Type B pancreatic cell (in vitro differentiated cells): ENCODE data around the gene GTF2IRD1. TPM values are rescaled to one million over a fixed set of nuclear protein-coding genes. Genes with fewer than 3 reads are reported as not detected.
A peak's percentile ranks its signal among the peaks of the same experiment; 100 is the strongest.

Source experiments
- DNase-seq: peaks from one replicate; pipeline ENCODE4 v3.0.0; 2021; ENCODE audit warnings: mixed read lengths; ENCODE audit not compliant: unreplicated experiment; ENCODE audit errors: extremely low spot score
- H3K27ac Mint-ChIP-seq: 2 replicates; pipeline ENCODE4 v1.8.0; 2021; ENCODE audit warnings: mild to moderate bottlenecking, mixed read lengths
- H3K27me3 Mint-ChIP-seq: 2 replicates; pipeline ENCODE4 v1.8.0; 2021; ENCODE audit warnings: mixed read lengths
- H3K36me3 Mint-ChIP-seq: 2 replicates; pipeline ENCODE4 v1.8.0; 2021; ENCODE audit warnings: mixed read lengths
- H3K4me1 Mint-ChIP-seq: one replicate; pipeline ENCODE4 v1.8.0; 2021; ENCODE audit warnings: mixed read lengths; ENCODE audit not compliant: unreplicated experiment
- H3K4me3 Mint-ChIP-seq: 2 replicates; pipeline ENCODE4 v1.8.0; 2021; ENCODE audit warnings: mild to moderate bottlenecking, mixed read lengths
- H3K9me3 Mint-ChIP-seq: 2 replicates; pipeline ENCODE4 v1.8.0; 2021; ENCODE audit warnings: mixed read lengths
- total RNA-seq: library from RNA; stranded (reverse); gene quantifications from 2 replicates; pipeline ENCODE4 v1.2.1, GENCODE V29; 2021; ENCODE audit warnings: low replicate concordance
- TF ChIP-seq, protein P1 (sequence below): fragments of 200-600 bp; sonication (generic); conservative IDR thresholded peaks from 2 replicates; pipeline ENCODE4 v1.5.0; 2021; ENCODE audit warnings: antibody characterized with exemption, mild to moderate bottlenecking

Gene GTF2IRD1
- total RNA-seq, 1 donor from 2014 or later = 47.9 TPM

DNA sequence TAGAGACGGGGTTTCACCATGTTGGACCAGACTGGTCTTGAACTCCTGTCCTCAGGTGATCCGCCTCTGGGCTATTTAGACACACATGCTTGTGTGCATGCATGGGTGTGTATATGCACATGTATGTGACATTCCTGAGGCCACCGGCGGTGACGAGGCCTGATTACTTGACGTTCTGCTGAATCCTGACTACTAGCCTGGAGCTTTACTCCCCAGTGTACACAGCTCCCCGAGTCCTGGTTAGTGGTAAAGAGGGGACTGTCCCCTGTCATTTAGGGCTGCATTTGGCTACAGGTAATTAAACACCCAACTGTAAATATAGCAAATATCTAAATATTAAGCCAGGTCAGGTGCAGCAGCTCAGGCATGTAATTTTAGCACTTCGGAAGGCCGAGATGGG is 14.2 kb downstream of the GTF2IRD1 start:
- no peaks in the 10 kb centered on the region for H3K9me3 Mint-ChIP-seq
- H3K4me1 Mint-ChIP-seq = peaks cover 9% of the 10 kb centered on the region
- TF ChIP-seq, protein P1, sequence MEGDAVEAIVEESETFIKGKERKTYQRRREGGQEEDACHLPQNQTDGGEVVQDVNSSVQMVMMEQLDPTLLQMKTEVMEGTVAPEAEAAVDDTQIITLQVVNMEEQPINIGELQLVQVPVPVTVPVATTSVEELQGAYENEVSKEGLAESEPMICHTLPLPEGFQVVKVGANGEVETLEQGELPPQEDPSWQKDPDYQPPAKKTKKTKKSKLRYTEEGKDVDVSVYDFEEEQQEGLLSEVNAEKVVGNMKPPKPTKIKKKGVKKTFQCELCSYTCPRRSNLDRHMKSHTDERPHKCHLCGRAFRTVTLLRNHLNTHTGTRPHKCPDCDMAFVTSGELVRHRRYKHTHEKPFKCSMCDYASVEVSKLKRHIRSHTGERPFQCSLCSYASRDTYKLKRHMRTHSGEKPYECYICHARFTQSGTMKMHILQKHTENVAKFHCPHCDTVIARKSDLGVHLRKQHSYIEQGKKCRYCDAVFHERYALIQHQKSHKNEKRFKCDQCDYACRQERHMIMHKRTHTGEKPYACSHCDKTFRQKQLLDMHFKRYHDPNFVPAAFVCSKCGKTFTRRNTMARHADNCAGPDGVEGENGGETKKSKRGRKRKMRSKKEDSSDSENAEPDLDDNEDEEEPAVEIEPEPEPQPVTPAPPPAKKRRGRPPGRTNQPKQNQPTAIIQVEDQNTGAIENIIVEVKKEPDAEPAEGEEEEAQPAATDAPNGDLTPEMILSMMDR = no peak
- H3K27ac Mint-ChIP-seq = no peak overlapping the region
- DNase-seq = no peak
- H3K4me3 Mint-ChIP-seq = no peak overlapping the region
- H3K27me3 Mint-ChIP-seq = no peaks in the 10 kb centered on the region
- no peaks in the 10 kb centered on the region for H3K36me3 Mint-ChIP-seq

DNA sequence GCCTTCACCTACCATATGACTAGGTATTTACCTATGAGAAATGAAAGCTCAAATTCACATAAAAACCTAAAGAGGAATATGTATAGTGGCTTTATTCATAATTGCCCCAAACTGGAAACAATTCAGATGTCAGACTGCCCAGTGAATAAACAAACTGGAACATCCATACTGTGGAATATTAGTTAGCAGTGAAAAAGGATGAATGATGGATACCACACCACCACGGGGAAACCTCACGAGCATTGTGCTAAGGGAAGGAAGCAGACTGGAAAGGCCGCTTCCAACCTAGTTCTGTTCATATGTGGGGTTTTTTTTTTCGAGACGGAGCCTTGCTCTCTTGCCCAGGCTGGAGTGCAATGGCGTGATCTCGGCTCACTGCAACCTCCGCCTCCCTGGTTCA is 16.8 kb downstream of the GTF2IRD1 start:
- peaks cover 8% of the 10 kb centered on the region for H3K4me1 Mint-ChIP-seq
- DNase-seq = no peak
- H3K27ac Mint-ChIP-seq = peak overlapping the region; percentile 23
- H3K27me3 Mint-ChIP-seq = no peaks in the 10 kb centered on the region
- H3K36me3 Mint-ChIP-seq = no peaks in the 10 kb centered on the region
- no peaks in the 10 kb centered on the region for H3K9me3 Mint-ChIP-seq
- H3K4me3 Mint-ChIP-seq = no peak overlapping the region
- TF ChIP-seq, protein P1 = no peak

DNA sequence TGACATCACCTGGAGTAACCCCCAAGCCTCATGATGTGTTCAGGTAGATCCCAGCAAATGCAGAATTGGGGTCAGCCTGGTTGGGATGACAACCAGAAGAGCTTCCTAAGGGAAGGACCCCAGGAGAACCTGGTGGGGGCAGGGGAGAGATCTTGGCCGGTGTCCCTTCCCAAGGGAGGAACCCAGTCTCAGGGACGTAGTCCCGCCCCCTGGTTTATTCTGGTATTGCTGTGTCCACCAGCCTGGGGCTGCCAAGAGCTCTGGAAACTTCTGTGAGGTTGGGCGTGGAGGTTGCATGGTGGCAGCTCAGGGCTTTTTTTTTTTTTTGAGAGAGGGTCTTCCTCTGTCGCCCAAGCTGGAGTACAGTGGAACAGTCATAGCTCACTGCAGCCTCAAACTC is 19.4 kb downstream of the GTF2IRD1 start:
- no peaks in the 10 kb centered on the region for H3K36me3 Mint-ChIP-seq
- DNase-seq = no peak

DNA sequence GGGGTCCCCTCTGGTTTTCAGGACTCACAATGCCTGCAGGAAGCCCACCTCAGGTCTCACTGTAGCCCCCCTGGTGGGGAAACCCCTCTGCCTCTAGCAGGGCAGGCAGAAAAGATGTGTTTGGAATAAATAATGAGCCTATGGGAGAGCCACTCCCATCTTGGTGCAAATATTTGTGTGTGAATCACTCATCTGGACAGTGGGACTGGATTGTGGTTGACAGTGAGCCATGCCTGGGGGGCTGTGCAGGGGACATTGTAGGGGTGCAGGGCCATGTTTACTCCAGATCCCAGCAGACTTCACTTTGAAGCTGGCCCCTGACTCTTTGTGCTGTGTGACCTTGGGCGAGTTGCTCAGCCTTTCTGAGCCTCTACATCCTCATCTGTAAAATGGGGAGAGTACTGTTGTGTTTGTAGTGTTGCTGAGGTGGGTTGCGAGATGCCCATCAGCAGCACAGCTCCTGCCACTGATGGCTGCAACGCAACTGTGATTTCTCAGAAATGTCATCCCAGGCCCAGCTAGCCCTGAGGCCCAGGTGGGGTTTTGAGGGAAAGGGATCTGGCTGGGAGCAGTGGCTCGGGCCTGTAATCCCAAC is 20.7 kb downstream of the GTF2IRD1 start:
- Mint-ChIP-seq H3K9me3 (no peaks in the 10 kb centered on the region), H3K27ac (no peak overlapping the region), H3K36me3 (no peaks in the 10 kb centered on the region), H3K4me1 (peaks cover 13% of the 10 kb centered on the region), H3K4me3 (no peak overlapping the region), H3K27me3 (no peaks in the 10 kb centered on the region)
- no peak for DNase-seq
- TF ChIP-seq, protein P1 = no peak

More for the DNA sequence above, 19.4 kb downstream of the GTF2IRD1 start:
- TF ChIP-seq, protein P1 = no peak
- Mint-ChIP-seq H3K27me3 (no peaks in the 10 kb centered on the region), H3K4me3 (no peak overlapping the region), H3K4me1 (peaks cover 9% of the 10 kb centered on the region), H3K9me3 (no peaks in the 10 kb centered on the region), H3K27ac (no peak overlapping the region)

DNA sequence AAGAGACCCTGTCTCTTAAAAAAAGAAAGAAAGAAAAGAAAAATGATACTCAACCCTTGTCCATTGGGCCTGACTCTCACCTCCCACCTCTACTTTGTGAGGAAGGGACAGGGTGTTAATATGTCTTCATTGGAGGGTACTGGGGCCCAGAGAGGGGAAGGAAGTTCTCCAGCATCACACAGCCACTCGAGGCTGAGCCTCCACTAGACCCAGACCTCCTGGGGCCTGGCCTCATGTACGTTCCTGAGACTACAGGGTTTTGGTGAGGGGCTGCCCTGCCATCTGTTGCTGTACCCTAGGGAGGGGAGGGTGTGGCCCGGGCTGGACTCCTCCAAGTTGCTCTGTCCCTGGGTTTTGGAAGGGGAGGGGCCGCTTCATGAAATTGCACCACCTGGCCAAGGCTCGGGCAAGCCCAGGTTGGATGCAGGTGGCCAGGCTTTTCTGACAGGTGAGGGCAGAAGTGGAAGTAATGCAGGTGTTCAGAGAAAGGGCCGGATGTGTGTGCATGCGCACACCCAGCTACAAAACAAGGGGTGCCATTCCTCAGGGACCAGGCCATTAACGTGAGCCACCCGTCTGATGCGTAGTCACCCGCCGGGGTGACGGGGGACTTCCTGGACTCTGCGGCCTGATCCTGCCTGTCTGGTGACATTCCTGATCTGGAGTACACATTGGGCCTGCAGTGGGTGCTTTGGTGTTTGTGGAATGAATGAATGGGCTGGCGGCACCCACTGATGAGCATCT is 21.7 kb downstream of the GTF2IRD1 start:
- H3K4me1 Mint-ChIP-seq = peaks cover 22% of the 10 kb centered on the region
- no peak for DNase-seq
- no peaks in the 10 kb centered on the region for H3K36me3 Mint-ChIP-seq
- no peaks in the 10 kb centered on the region for H3K9me3 Mint-ChIP-seq
- H3K4me3 Mint-ChIP-seq = peak overlapping the region; percentile 39
- no peaks in the 10 kb centered on the region for H3K27me3 Mint-ChIP-seq
- peak overlapping the region; percentile 88 for H3K27ac Mint-ChIP-seq
- TF ChIP-seq, protein P1 = no peak
